GM12891 (cell line): Measurements from ENCODE around the gene BABAM2.

Source experiments
- DNase-seq: peaks from one replicate; pipeline ENCODE4 v3.0.0; 2011; ENCODE audit warnings: low spot score; ENCODE audit not compliant: insufficient read length
- FAIRE-seq: peaks from 2 replicates; lab custom pipeline; 2011; peaks lifted over from hg19 to GRCh38; lab: Jason Lieb, UNC
- PAX5 ChIP-seq: IDR thresholded peaks from 2 replicates; pipeline ENCODE4 v1.6.1; 2011; ENCODE audit warnings: low read length, moderate library complexity, mild to moderate bottlenecking; ENCODE audit not compliant: insufficient read depth, severe bottlenecking
- POLR2A ChIP-seq: IDR thresholded peaks from 2 replicates; pipeline ENCODE4 v1.6.1; 2011; ENCODE audit warnings: low read depth, low read length, control low read depth
- POLR2AphosphoS5 ChIP-seq: IDR thresholded peaks from 2 replicates; pipeline ENCODE4 v1.6.1; 2011; ENCODE audit warnings: low read depth, low read length, control low read depth
- POU2F2 ChIP-seq: IDR thresholded peaks from 2 replicates; pipeline ENCODE4 v1.6.1; 2011; ENCODE audit warnings: low read depth, mild to moderate bottlenecking, control low read depth, low read length, moderate library complexity
- SPI1 ChIP-seq: IDR thresholded peaks from 2 replicates; pipeline ENCODE4 v1.6.1; 2011; ENCODE audit warnings: low read depth, low read length, control low read depth
- TAF1 ChIP-seq: IDR thresholded peaks from 2 replicates; pipeline ENCODE4 v1.6.1; 2011; ENCODE audit warnings: low read depth, low read length, control low read depth

BABAM2 gene

GRCh38 chr2:27903649-27904404 is 13.3 kb downstream of the BABAM2 start:
- DNase-seq = no peak
- no peak for TF ChIP-seq SPI1
- no peak for TF ChIP-seq POLR2AphosphoS5
- TF ChIP-seq POLR2A = no peak
- no peak for TF ChIP-seq TAF1
- TF ChIP-seq POU2F2 = no peak
- TF ChIP-seq PAX5 = no peak
- no peak for FAIRE-seq

GRCh38 chr2:27904405-27904665 is 13.8 kb downstream of the BABAM2 start:
- no peak for TF ChIP-seq POLR2AphosphoS5
- no peak for TF ChIP-seq PAX5
- TF ChIP-seq POU2F2 = no peak
- no peak for TF ChIP-seq SPI1
- TF ChIP-seq TAF1 = no peak
- no peak for TF ChIP-seq POLR2A
- FAIRE-seq (no peak), DNase-seq (no peak)

- DNase-seq (no peak), FAIRE-seq (no peak)
- TF ChIP-seq POU2F2 = no peak
- no peak for TF ChIP-seq POLR2AphosphoS5
- TF ChIP-seq PAX5 = no peak
- no peak for TF ChIP-seq TAF1
- TF ChIP-seq POLR2A = no peak
- TF ChIP-seq SPI1 = no peak
Measured at GRCh38 chr2:27906074-27906473, 15.5 kb downstream of the BABAM2 start.

GRCh38 chr2:27907547-27907946 is 17.0 kb downstream of the BABAM2 start:
- FAIRE-seq (no peak), DNase-seq (no peak)
- TF ChIP-seq TAF1 (no peak), POU2F2 (no peak), POLR2A (no peak), SPI1 (no peak), PAX5 (no peak), POLR2AphosphoS5 (no peak)

- DNase-seq = no peak
- no peak for TF ChIP-seq TAF1
- no peak for TF ChIP-seq POLR2A
- no peak for TF ChIP-seq SPI1
- no peak for TF ChIP-seq POLR2AphosphoS5
- no peak for TF ChIP-seq POU2F2
- no peak for TF ChIP-seq PAX5
- FAIRE-seq = no peak
Measured at GRCh38 chr2:27909901-27910300, 19.4 kb downstream of the BABAM2 start.

- TF ChIP-seq SPI1 (peak; percentile 44), POU2F2 (no peak)
- no peak for DNase-seq
- no peak for FAIRE-seq
Measured at GRCh38 chr2:27911458-27912210, 21.1 kb downstream of the BABAM2 start.

GRCh38 chr2:27912512-27912911 is 22.0 kb downstream of the BABAM2 start:
- TF ChIP-seq POLR2AphosphoS5 = no peak
- no peak for TF ChIP-seq PAX5
- no peak for TF ChIP-seq POU2F2
- TF ChIP-seq POLR2A = no peak
- TF ChIP-seq SPI1 = no peak
- no peak for TF ChIP-seq TAF1
- DNase-seq (no peak), FAIRE-seq (no peak)

- TF ChIP-seq POU2F2 = no peak
- TF ChIP-seq POLR2AphosphoS5 = no peak
- TF ChIP-seq TAF1 = no peak
- no peak for TF ChIP-seq PAX5
- TF ChIP-seq POLR2A = no peak
- TF ChIP-seq SPI1 = no peak
- FAIRE-seq = no peak
- DNase-seq = no peak
Measured at GRCh38 chr2:27914041-27914804, 23.7 kb downstream of the BABAM2 start.

GRCh38 chr2:27914805-27915175 is 24.3 kb downstream of the BABAM2 start:
- FAIRE-seq = no peak
- no peak for DNase-seq
- TF ChIP-seq POLR2A (no peak), TAF1 (no peak), POLR2AphosphoS5 (no peak)

- FAIRE-seq (no peak), DNase-seq (no peak)
- no peak for TF ChIP-seq POU2F2
- no peak for TF ChIP-seq POLR2AphosphoS5
- no peak for TF ChIP-seq POLR2A
- no peak for TF ChIP-seq PAX5
- TF ChIP-seq TAF1 = no peak
- TF ChIP-seq SPI1 = no peak
Measured at GRCh38 chr2:27915191-27915590, 24.7 kb downstream of the BABAM2 start.
